ENCODE measurements around the gene SYVN1.
"Not testable (repeated sequence)": the region's sequence is repeated elsewhere in the genome, so short reads cannot be mapped to it uniquely, and the experiment has no call there.

Gene SYVN1

DNA sequence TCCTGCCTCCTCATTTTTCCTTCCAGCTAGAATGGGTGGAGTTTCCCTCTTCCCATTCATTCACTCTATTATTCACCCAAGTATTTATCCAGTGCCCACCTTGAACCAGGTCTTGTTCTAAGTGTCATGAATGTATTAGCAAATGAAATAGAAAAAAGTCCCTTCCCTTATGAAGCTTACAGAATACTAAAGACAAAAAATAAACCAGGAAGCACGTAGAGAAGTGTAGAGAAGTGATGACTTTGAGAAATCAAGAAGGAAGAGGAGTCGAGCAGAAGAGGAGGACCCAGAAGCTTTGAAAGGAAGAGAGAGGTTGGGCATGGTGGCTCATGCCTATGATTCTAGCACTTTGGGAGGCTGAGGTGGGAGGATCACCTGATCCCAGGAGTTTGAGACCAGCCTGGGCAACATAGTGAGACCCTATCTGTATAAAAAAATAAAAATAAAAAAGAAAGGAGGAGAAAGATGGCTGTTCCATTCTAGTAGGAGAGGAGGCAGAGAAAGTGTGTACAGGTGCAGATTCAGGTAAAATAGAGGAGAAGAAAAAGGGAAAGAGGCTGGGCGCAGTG, 17.1 kb upstream of the SYVN1 start:
- Histone ChIP-seq H3K79me1 (replicated peaks; ENCODE audit: low read length, poor library complexity, severe bottlenecking) (no peaks in the 10 kb centered on the region), H3K27me3 (ENCODE audit: control insufficient read depth in 1 of 2, insufficient read depth in 1 of 2, low read length in 2 of 2) (no peaks in the 10 kb centered on the region), H3K4me1 (ENCODE audit: control insufficient read depth, insufficient read depth, low read depth, low read length) (peaks cover 9% of the 10 kb centered on the region), H2BK120ac (ENCODE audit: low read depth, low read length) (no peak overlapping the region), H2BK15ac (ENCODE audit: low read depth, poor library complexity, severe bottlenecking) (no peak overlapping the region), H2BK12ac (ENCODE audit: low read length in 2 of 2) (no peak overlapping the region), H3K9me3 (ENCODE audit: control insufficient read depth, low read length) (peaks cover 5% of the 10 kb centered on the region), H3K9ac (ENCODE audit: low read length) (no peak overlapping the region), H3K27ac (ENCODE audit: low read length, poor library complexity, severe bottlenecking) (no peak overlapping the region), H3K4me3 (ENCODE audit: insufficient read depth in 1 of 2, low read depth in 1 of 2, low read length in 2 of 2) (no peak overlapping the region), H2AFZ (ENCODE audit: low read depth, low read length) (no peak overlapping the region), H3K18ac (ENCODE audit: low read depth in 1 of 2, low read length in 2 of 2) (no peak overlapping the region), H2AK5ac (ENCODE audit: low read length, severe bottlenecking) (no peak overlapping the region), H2BK5ac (ENCODE audit: low read depth, low read length, poor library complexity, severe bottlenecking) (no peak overlapping the region), H4K91ac (ENCODE audit: low read length) (no peak overlapping the region), H3K36me3 (ENCODE audit: control insufficient read depth in 1 of 2, insufficient read depth in 2 of 2, low read depth in 1 of 2, low read length in 2 of 2) (no peaks in the 10 kb centered on the region), H3K23ac (ENCODE audit: low read length in 2 of 2) (no peak overlapping the region), H3K14ac (ENCODE audit: low read length in 2 of 2) (no peak overlapping the region), H3K4ac (ENCODE audit: low read depth in 1 of 2, low read length in 2 of 2) (no peak overlapping the region), H4K8ac (ENCODE audit: low read length) (no peak overlapping the region), H3K4me2 (ENCODE audit: low read length, poor library complexity, severe bottlenecking) (no peak overlapping the region)
- DNase-seq, result no peak
- WGBS, result 82% methylated on average over 3 of the region's 3 CpGs

DNA sequence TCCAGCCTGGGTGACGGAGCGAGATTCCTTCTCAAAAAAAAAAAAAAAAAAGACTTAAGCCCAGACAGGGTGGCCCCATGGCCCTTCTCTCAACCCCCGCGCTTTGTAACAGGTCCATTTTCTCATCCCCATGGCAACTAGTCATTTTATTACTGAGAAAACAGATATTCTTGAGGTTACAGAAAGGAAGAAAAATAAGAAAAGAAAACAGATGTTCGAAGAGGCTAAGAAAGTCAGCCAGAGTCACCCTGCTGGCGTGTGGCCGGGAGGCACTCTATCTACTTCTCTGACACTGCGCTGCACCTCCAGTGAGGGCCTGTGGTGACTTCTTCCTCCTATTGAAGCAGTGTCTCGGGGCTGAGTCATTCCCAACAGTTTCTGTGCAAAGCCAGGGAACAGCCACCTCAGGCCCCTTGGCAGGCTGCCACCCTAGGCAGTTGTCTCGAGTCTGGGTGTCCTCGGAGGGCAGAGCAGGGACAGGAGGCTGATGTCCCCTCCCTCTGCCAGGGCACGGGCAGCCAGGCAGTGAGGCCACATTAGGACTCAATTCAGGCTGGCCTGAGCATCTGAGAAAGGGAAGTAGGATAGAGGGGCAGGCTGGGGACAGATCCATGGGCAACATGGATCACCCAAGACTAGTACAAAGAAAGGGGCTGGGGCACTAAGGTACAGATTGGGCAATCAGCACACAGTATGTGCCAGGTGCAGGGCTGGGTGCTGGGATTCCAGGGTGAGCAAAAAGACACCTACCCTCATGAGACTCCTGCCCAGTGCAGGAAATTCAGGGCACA, 16.4 kb upstream of the SYVN1 start:
- Histone ChIP-seq H2BK15ac (ENCODE audit: low read depth, poor library complexity, severe bottlenecking) (no peak overlapping the region), H3K14ac (ENCODE audit: low read length in 2 of 2) (peak overlapping the region in 1 of 2 experiments; percentile 35), H2AFZ (ENCODE audit: low read depth, low read length) (peak overlapping the region; percentile 54), H3K36me3 (ENCODE audit: control insufficient read depth in 1 of 2, insufficient read depth in 2 of 2, low read depth in 1 of 2, low read length in 2 of 2) (no peaks in the 10 kb centered on the region), H3K27me3 (ENCODE audit: control insufficient read depth in 1 of 2, insufficient read depth in 1 of 2, low read length in 2 of 2) (peaks cover 0 to under 1% of the 10 kb centered on the region in 2 experiments), H4K8ac (ENCODE audit: low read length) (peak overlapping the region; percentile 35), H3K4ac (ENCODE audit: low read depth in 1 of 2, low read length in 2 of 2) (peak overlapping the region in 1 of 2 experiments; percentile 40), H3K9ac (ENCODE audit: low read length) (peak overlapping the region; percentile 69), H3K79me1 (replicated peaks; ENCODE audit: low read length, poor library complexity, severe bottlenecking) (no peaks in the 10 kb centered on the region), H3K4me2 (ENCODE audit: low read length, poor library complexity, severe bottlenecking) (peak overlapping the region; percentile 24), H3K9me3 (ENCODE audit: control insufficient read depth, low read length) (peaks cover 5% of the 10 kb centered on the region), H3K4me3 (ENCODE audit: insufficient read depth in 1 of 2, low read depth in 1 of 2, low read length in 2 of 2) (peak overlapping the region in 1 of 2 experiments; percentile 56), H4K91ac (ENCODE audit: low read length) (peak overlapping the region; percentile 36), H3K4me1 (ENCODE audit: control insufficient read depth, insufficient read depth, low read depth, low read length) (peaks cover 9% of the 10 kb centered on the region), H3K27ac (ENCODE audit: low read length, poor library complexity, severe bottlenecking) (peak overlapping the region; percentile 6), H2BK5ac (ENCODE audit: low read depth, low read length, poor library complexity, severe bottlenecking) (no peak overlapping the region), H2BK120ac (ENCODE audit: low read depth, low read length) (no peak overlapping the region), H2BK12ac (ENCODE audit: low read length in 2 of 2) (peak overlapping the region in 1 of 2 experiments; percentile 87), H2AK5ac (ENCODE audit: low read length, severe bottlenecking) (no peak overlapping the region), H3K23ac (ENCODE audit: low read length in 2 of 2) (no peak overlapping the region), H3K18ac (ENCODE audit: low read depth in 1 of 2, low read length in 2 of 2) (peak overlapping the region in 1 of 2 experiments; percentile 86)
- WGBS, result 42% methylated on average over 10 of the region's 12 CpGs
- peak; percentile 93 for DNase-seq

DNA sequence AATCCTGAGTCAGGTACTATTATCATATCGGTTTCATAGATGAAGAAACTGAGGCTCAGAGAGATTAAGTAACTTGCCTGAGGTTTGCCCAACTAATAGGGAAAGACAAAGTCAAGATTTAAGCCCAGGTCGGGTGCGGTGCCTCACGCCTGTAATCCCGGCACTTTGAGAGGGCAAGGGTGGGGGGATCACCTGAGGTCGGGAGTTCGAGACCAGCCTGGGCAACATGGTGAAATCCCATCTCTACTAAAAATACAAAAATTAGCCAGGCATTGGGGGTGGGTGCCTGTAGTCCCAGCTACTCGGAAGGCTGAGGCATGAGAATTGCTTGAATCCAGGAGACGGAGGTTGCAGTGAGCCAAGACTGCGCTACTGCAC, 15.8 kb upstream of the SYVN1 start:
- not testable (repeated sequence) for H3K4ac ChIP-seq (ENCODE audit: low read depth in 1 of 2, low read length in 2 of 2); H2BK120ac ChIP-seq (ENCODE audit: low read depth, low read length); H3K36me3 ChIP-seq (ENCODE audit: control insufficient read depth in 1 of 2, insufficient read depth in 2 of 2, low read depth in 1 of 2, low read length in 2 of 2); DNase-seq; H3K27ac ChIP-seq (ENCODE audit: low read length, poor library complexity, severe bottlenecking); H3K18ac ChIP-seq (ENCODE audit: low read depth in 1 of 2, low read length in 2 of 2); H2BK5ac ChIP-seq (ENCODE audit: low read depth, low read length, poor library complexity, severe bottlenecking); H3K4me2 ChIP-seq (ENCODE audit: low read length, poor library complexity, severe bottlenecking); H3K79me1 ChIP-seq (replicated peaks; ENCODE audit: low read length, poor library complexity, severe bottlenecking); H4K8ac ChIP-seq (ENCODE audit: low read length); H2AK5ac ChIP-seq (ENCODE audit: low read length, severe bottlenecking); H3K23ac ChIP-seq (ENCODE audit: low read length in 2 of 2); H3K14ac ChIP-seq (ENCODE audit: low read length in 2 of 2); H3K9me3 ChIP-seq (ENCODE audit: control insufficient read depth, low read length); H2BK15ac ChIP-seq (ENCODE audit: low read depth, poor library complexity, severe bottlenecking); H3K27me3 ChIP-seq (ENCODE audit: control insufficient read depth in 1 of 2, insufficient read depth in 1 of 2, low read length in 2 of 2); H2BK12ac ChIP-seq (ENCODE audit: low read length in 2 of 2); H3K4me1 ChIP-seq (ENCODE audit: control insufficient read depth, insufficient read depth, low read depth, low read length); H4K91ac ChIP-seq (ENCODE audit: low read length); H2AFZ ChIP-seq (ENCODE audit: low read depth, low read length)
- peak overlapping the region in 1 of 2 experiments; percentile 56 for H3K4me3 ChIP-seq (ENCODE audit: insufficient read depth in 1 of 2, low read depth in 1 of 2, low read length in 2 of 2)
- 95% methylated on average over 10 of the region's 10 CpGs for WGBS
- H3K9ac ChIP-seq (ENCODE audit: low read length), result peak overlapping the region; percentile 69

DNA sequence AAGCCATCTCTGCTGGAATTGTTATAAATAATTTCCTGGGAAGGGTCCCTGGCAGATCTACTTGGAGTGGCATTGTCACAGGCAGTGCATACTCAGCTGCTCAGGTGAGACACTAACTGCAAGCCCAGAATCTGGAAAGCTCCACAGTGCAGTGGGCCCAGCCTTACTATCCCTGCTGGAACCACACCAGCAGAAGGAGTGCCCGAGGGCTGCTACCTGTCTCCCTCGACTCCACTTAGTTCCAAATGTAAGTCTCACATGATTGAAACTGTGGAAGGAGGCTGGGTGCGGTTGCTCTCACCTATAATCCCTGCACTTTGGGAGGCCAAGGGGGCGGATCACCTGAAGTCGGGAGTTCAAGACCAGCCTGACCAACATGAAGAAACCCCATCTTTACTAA, 14.3 kb upstream of the SYVN1 start:
- Histone ChIP-seq H3K36me3 (ENCODE audit: control insufficient read depth in 1 of 2, insufficient read depth in 2 of 2, low read depth in 1 of 2, low read length in 2 of 2) (no peaks in the 10 kb centered on the region), H3K4me3 (ENCODE audit: insufficient read depth in 1 of 2, low read depth in 1 of 2, low read length in 2 of 2) (no peak overlapping the region), H2BK5ac (ENCODE audit: low read depth, low read length, poor library complexity, severe bottlenecking) (no peak overlapping the region), H3K27ac (ENCODE audit: low read length, poor library complexity, severe bottlenecking) (no peak overlapping the region), H3K4me2 (ENCODE audit: low read length, poor library complexity, severe bottlenecking) (no peak overlapping the region), H2BK15ac (ENCODE audit: low read depth, poor library complexity, severe bottlenecking) (no peak overlapping the region), H2AFZ (ENCODE audit: low read depth, low read length) (no peak overlapping the region), H4K91ac (ENCODE audit: low read length) (no peak overlapping the region), H4K8ac (ENCODE audit: low read length) (no peak overlapping the region), H2AK5ac (ENCODE audit: low read length, severe bottlenecking) (no peak overlapping the region), H3K9me3 (ENCODE audit: control insufficient read depth, low read length) (peaks cover 5% of the 10 kb centered on the region), H3K4ac (ENCODE audit: low read depth in 1 of 2, low read length in 2 of 2) (no peak overlapping the region), H3K27me3 (ENCODE audit: control insufficient read depth in 1 of 2, insufficient read depth in 1 of 2, low read length in 2 of 2) (peaks cover 0 to 4% of the 10 kb centered on the region in 2 experiments), H3K4me1 (ENCODE audit: control insufficient read depth, insufficient read depth, low read depth, low read length) (peaks cover 9% of the 10 kb centered on the region), H3K79me1 (replicated peaks; ENCODE audit: low read length, poor library complexity, severe bottlenecking) (no peaks in the 10 kb centered on the region), H3K18ac (ENCODE audit: low read depth in 1 of 2, low read length in 2 of 2) (no peak overlapping the region), H3K14ac (ENCODE audit: low read length in 2 of 2) (no peak overlapping the region), H3K23ac (ENCODE audit: low read length in 2 of 2) (no peak overlapping the region), H3K9ac (ENCODE audit: low read length) (no peak overlapping the region), H2BK120ac (ENCODE audit: low read depth, low read length) (no peak overlapping the region), H2BK12ac (ENCODE audit: low read length in 2 of 2) (no peak overlapping the region)
- 90% methylated on average over 5 of the region's 5 CpGs for WGBS
- DNase-seq, result no peak
